Testis (tissue), 2 donors: ENCODE measurements around the gene BAK1.

Experiments
- CTCF ChIP-seq, 3 experiments: fragments of 450-650 bp in 2 of 3; fragments of 200-600 bp in 1 of 3; sonication (generic) in 1 of 3; IDR thresholded peaks; one replicate each; pipeline ENCODE4 v1.5.1; 2016 to 2019; ENCODE audit warnings: antibody characterized with exemption in 3 of 3, mild to moderate bottlenecking in 2 of 3, moderate library complexity in 1 of 3
- POLR2A ChIP-seq: fragments of 450-650 bp; IDR thresholded peaks from one replicate; pipeline ENCODE4 v1.6.1; 2017; ENCODE audit warnings: antibody characterized with exemption, mild to moderate bottlenecking, moderate library complexity

GRCh38 chr6:33609528-33609927, 29.5 kb upstream of the BAK1 start:
- TF ChIP-seq CTCF (IDR thresholded peaks at IDR 0.05) (no peak), POLR2A (no peak)
